Ovary (tissue), 9 donors: Measurements from ENCODE around the gene CIAO3. TPM values are rescaled to one million over a fixed set of nuclear protein-coding genes. Genes with fewer than 3 reads are reported as not detected.

Experiments used
- DNase-seq, 5 donors: peaks; one replicate each; pipeline ENCODE4 v3.0.0-alpha.2; 2019 to 2020
- H3K27ac ChIP-seq, 2 donors: fragments of 200-600 bp; one replicate each; pipeline versions ENCODE4 v1.5.1 to v1.8.0; 2019 to 2022
- H3K27me3 ChIP-seq: fragments of 200-600 bp; one replicate; pipeline ENCODE4 v1.8.0; 2022
- H3K36me3 ChIP-seq: fragments of 200-600 bp; sonication (generic); one replicate; pipeline ENCODE4 v1.5.1; 2019
- H3K4me1 ChIP-seq: one replicate; pipeline ENCODE4 v1.8.1; 2013; ENCODE audit warnings: mild to moderate bottlenecking, moderate library complexity; ENCODE audit not compliant: insufficient read depth
- H3K4me3 ChIP-seq: fragments of 200-600 bp; sonication (generic); one replicate; pipeline ENCODE4 v1.5.1; 2017
- H3K9me3 ChIP-seq, 2 donors: fragments of 200-600 bp in 1 of 2; sonication (generic) in 1 of 2; one replicate each; pipeline versions ENCODE4 v1.5.1 to v1.8.1; 2013 to 2019; ENCODE audit warnings: mild to moderate bottlenecking in 1 of 2, moderate library complexity in 1 of 2
- EP300 ChIP-seq: sonication (generic); formaldehyde crosslinking; IDR thresholded peaks from one replicate; pipeline ENCODE4 v1.6.1; 2017; ENCODE audit warnings: antibody characterized with exemption
- POLR2A ChIP-seq: fragments of 450-650 bp; IDR thresholded peaks from one replicate; pipeline ENCODE4 v1.6.1; 2017; ENCODE audit warnings: antibody characterized with exemption, mild to moderate bottlenecking, moderate library complexity
- WGBS, 3 donors: extraction: QIAGEN DNeasy Blood & Tissue Kit in 1 of 3; methylation state at CpG; one replicate each; pipeline versions ENCODE4 v1.1.5 to v1.1.7; 2013 to 2017; 5-methylcytosine and 5-hydroxymethylcytosine counted together
- intact Hi-C, 4 donors: fragments of 100-400 bp; cut with DNase I; formaldehyde crosslinking; loops; one replicate each; pipeline versions ENCODE4 v1.11.0 to v1.15.1; 2022 to 2023
- polyA plus RNA-seq, 2 donors: library from polyadenylated mRNA; stranded (reverse); fragments of 200-250 nt in 1 of 2; fragments of 350-450 nt in 1 of 2; fragmentation: Illumina TruSeq in 1 of 2; extraction: RNeasy Lipid Tissue Mini Kit (QIAGEN cat#74804) in 1 of 2; gene quantifications; one replicate each; pipeline ENCODE4 v1.2.3, GENCODE V29; 2013 to 2014
- total RNA-seq, 7 donors: library from RNA; depleted of rRNA in 2 of 7; stranded (reverse); fragments of >200 nt in 2 of 7; fragmentation: NEBNext Ultra II Directional in 3 of 7; extraction: Animal tissue kit (Norgen Biotek cat#: 25700) in 3 of 7; gene quantifications; one replicate each; pipeline versions ENCODE4 v1.1.0 to v1.2.4, GENCODE V29; 2016 to 2023
- TF ChIP-seq, protein P1 (sequence below), 3 donors: fragments of 450-650 bp in 2 of 3; fragments of 200-600 bp in 1 of 3; IDR thresholded peaks; one replicate each; pipeline versions ENCODE4 v1.5.1 to v1.8.0; 2016 to 2022; ENCODE audit warnings: antibody characterized with exemption in 3 of 3, mild to moderate bottlenecking in 1 of 3
- donor health status: DM: no; HTN: no; CAD: no; lungs with moderate emphysema.
- donor health status: DM: no; HTN: no; CAD: no.
- donor health status: Bipolar disorder and iron deficiency.
- donor health status: DM: yes; HTN: yes; CAD: no.
- donor health status: DM: no; HTN: no; CAD: no.
- donor health status: DM: yes; HTN: yes; CAD: no.

The CIAO3 gene
- total and polyA plus RNA-seq, 9 donors: 8.5 to 32.5 (median 21.0) TPM

DNA sequence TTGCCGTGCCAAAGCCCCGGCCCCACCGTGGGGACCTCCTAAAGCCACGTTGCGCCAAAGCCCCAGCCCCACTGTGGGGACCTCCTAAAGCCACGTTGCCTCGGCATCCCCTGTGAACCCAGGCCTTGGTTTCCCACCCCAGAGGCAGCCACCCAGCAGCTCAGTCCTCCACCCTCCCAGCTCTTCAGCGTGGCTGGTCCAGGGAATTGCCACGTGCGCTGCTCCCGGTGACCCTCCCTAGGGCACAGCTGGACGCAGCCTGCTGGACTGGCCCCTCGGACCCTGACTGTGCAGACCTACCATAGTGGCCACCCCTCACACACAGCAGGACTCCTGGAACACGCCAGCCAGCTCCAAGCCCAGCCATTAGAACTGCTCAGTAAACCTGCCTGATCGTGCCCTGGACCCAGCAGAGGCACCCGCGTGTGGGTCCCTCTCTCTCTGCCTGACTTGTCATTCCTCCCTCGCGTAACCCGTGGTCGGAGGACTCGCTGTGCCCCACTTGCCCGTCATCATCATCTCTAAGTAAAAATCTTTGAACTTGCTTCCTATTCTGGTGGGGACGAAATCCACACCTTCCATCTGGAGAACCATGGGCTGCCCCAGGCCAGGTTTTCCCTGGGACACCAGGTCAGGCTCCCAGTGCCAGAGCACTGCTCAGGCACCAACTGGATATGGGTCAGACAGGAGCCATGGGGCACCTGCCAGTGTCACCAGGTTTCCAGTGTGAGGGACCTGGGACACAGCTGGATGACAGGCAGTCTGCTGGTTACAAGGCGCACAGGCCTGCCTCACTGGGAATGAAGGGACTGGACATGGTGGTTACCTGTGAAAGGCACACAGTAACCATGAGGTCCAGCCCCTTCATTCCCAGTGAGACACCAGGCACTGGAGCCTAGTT is 5.6 kb downstream of the CIAO3 start:
- H3K4me1 ChIP-seq: peaks cover 6% of the 10 kb centered on the region
- 89 to 93% (median 90%) methylated on average over 25 of the region's 25 CpGs for WGBS, 3 donors
- no peak overlapping the region for H3K4me3 ChIP-seq
- TF ChIP-seq POLR2A (no peak), EP300 (no peak)
- TF ChIP-seq, protein P1, sequence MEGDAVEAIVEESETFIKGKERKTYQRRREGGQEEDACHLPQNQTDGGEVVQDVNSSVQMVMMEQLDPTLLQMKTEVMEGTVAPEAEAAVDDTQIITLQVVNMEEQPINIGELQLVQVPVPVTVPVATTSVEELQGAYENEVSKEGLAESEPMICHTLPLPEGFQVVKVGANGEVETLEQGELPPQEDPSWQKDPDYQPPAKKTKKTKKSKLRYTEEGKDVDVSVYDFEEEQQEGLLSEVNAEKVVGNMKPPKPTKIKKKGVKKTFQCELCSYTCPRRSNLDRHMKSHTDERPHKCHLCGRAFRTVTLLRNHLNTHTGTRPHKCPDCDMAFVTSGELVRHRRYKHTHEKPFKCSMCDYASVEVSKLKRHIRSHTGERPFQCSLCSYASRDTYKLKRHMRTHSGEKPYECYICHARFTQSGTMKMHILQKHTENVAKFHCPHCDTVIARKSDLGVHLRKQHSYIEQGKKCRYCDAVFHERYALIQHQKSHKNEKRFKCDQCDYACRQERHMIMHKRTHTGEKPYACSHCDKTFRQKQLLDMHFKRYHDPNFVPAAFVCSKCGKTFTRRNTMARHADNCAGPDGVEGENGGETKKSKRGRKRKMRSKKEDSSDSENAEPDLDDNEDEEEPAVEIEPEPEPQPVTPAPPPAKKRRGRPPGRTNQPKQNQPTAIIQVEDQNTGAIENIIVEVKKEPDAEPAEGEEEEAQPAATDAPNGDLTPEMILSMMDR (IDR thresholded peaks at IDR 0.05): no peak
- intact Hi-C loops: no loop called here
- no peaks in the 10 kb centered on the region for H3K27me3 ChIP-seq
- H3K27ac ChIP-seq: no peak overlapping the region
- DNase-seq: no peak
- no peaks in the 10 kb centered on the region for H3K9me3 ChIP-seq
- H3K36me3 ChIP-seq: no peaks in the 10 kb centered on the region

DNA sequence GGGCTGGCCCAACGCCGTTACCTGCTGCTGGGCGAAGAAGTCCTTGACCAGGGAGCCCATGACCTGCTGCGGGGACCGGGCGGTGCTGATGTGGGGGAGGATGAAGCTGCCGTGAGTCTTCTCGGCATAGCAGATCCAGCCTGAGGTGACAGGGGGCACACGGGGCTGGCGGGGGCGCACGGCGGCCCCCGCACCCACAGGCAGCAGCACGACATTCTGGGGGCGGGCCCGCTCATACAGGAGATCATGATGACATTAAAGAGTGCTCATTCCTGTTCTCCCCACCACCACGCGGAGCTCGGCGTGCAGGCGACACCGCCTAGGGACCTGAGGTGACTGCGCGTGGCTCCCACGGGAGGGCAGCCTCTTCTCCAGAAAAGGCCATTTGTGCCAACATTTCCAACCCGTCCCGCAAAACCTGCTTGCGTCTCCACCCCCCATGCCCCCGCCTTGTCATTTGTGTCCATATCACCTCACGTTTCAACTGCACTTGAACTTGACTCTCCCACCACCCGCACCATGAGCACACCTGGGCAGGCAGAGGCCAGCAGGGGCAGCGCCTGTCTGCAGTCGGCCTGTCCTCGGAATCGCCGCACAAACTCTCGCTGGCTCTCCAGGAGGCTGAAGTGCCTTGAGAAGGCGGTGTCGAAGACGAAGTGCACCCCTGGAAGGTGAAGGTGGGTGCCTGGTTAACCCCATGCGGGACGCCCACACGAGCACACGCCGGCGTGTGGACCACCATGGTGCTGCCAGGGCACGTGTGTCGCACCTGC is 6.4 kb downstream of the CIAO3 start:
- TF ChIP-seq EP300 (no peak), POLR2A (no peak)
- TF ChIP-seq, protein P1 (IDR thresholded peaks at IDR 0.05): no peak
- no peaks in the 10 kb centered on the region for H3K36me3 ChIP-seq
- DNase-seq: no peak
- H3K9me3 ChIP-seq: no peaks in the 10 kb centered on the region
- no peak overlapping the region for H3K27ac ChIP-seq
- H3K27me3 ChIP-seq: no peaks in the 10 kb centered on the region
- no peak overlapping the region for H3K4me3 ChIP-seq
- intact Hi-C loops: no loop called here
- no peaks in the 10 kb centered on the region for H3K4me1 ChIP-seq
- WGBS, 3 donors: 85 to 89% (median 85%) methylated on average over 48 to 49 of the region's 49 CpGs

DNA sequence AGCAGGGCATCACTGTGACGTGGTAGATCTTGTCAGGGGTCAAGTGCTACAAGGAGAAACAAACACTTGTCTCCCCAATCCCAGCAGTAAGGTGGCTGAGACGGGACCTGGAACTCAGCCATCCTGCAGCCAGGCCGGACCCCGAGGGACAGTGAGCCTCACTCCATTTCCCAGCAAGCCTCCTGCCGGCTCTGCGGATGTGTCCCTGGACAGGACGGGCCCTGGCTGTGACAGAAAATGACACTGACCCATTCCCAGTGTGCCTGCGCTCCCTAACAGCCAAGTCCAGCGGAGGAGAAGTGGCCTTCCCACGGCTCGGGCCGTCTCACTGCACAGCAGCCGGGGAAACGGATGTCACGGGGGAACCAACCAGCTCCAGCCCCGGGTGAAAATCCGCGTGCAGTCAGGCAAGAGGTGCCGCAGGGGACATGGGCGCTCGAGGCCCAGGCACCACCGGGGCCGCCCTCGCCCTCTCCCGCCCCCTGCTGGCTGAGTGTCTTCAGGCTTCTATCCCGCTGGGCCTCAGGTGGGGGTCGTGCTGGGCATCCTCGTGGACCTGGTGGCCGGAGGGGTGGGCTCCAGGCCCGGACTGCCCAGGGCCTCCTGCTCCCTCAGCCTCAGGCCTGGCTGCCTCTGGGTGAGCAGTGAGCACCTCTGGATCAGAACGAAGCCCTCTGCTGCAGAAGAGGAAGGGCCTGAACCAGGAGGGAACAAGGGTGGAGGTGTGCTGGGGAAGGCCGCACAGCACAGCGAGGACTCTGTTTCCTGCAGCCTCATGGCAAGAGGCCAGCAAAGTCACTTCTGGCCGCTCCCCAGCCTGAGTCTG is 7.2 kb downstream of the CIAO3 start:
- Histone ChIP-seq H3K4me3 (no peak overlapping the region), H3K27ac (no peak overlapping the region), H3K9me3 (no peaks in the 10 kb centered on the region), H3K4me1 (no peaks in the 10 kb centered on the region), H3K36me3 (no peaks in the 10 kb centered on the region), H3K27me3 (no peaks in the 10 kb centered on the region)
- TF ChIP-seq POLR2A (no peak), EP300 (no peak)
- TF ChIP-seq, protein P1 (IDR thresholded peaks at IDR 0.05): no peak
- peak in 1 of 5 donors; percentile 36 for DNase-seq
- intact Hi-C loops: no loop called here
- WGBS, 3 donors: 77 to 88% (median 84%) methylated on average over 32 to 34 of the region's 34 CpGs

DNA sequence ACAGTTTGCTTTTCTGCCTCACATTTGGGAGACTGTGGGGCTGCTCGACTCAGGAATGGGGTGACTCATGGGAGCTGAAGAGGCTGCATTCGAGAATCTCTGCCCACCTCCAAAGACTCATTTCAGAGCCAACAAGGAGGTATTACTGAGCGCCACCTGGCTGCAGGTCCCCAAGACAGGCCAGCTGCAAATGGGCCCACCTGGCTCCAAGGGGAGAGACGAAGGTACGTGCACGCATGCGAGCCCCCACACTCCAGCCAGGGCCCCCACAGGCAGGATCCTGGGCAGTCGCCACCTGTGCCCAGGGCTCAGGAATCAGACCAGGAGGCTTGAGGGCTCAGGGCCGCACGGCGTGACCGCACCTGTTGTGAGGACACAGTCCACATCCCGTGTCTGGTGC is 7.9 kb downstream of the CIAO3 start:
- WGBS, 3 donors: 85 to 89% (median 86%) methylated on average over 13 of the region's 13 CpGs
- intact Hi-C loops: no loop called here
- no peak for TF ChIP-seq POLR2A
- TF ChIP-seq, protein P1 (IDR thresholded peaks at IDR 0.05): no peak
- no peak for TF ChIP-seq EP300

More for the DNA sequence above, 7.9 kb downstream of the CIAO3 start:
- no peak for DNase-seq
- H3K9me3 ChIP-seq: no peaks in the 10 kb centered on the region
- no peak overlapping the region for H3K4me3 ChIP-seq
- no peak overlapping the region for H3K27ac ChIP-seq
- peaks cover 2% of the 10 kb centered on the region for H3K27me3 ChIP-seq
- H3K4me1 ChIP-seq: peaks cover 3% of the 10 kb centered on the region
- H3K36me3 ChIP-seq: no peaks in the 10 kb centered on the region
